ENCODE measurements around the gene MARS1.

DNA sequence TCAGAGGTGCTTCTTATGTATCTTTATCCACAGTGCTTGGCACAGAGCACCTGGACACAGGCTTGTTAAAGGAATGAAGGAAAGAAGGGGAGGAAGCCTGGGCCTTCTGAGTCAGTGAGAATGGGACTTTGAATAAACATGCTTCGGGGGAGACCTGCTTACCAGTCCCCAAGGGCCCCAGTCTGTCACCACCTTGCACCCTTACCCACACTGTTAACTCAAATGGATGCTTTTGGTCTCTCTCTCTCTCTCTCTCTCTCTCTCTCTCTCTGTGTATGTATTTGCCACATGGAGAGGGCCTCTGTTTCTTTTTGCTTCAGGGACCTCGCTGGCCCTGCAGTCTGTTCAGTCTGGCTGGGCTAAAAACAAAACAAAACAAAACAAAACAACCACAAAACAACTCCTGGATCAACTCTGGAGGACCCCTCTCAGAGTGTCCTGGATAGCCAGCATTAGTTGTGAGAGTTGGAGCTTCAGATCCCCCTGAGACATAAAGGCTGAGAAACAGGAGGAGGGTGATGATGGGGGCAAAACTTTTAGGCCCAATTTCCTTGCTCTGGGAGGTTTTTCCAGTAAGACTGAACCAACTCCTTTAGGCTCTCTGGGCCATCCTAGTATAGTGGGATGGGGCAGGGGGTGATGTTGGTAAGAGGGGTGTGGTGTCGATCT lies 63.9 kb downstream of the MARS1 start:
- TF ChIP-seq POLR2A (IDR thresholded peaks at IDR 0.05) (no peak), EP300 (IDR thresholded peaks at IDR 0.05) (no peak)
- TF ChIP-seq, protein P1, sequence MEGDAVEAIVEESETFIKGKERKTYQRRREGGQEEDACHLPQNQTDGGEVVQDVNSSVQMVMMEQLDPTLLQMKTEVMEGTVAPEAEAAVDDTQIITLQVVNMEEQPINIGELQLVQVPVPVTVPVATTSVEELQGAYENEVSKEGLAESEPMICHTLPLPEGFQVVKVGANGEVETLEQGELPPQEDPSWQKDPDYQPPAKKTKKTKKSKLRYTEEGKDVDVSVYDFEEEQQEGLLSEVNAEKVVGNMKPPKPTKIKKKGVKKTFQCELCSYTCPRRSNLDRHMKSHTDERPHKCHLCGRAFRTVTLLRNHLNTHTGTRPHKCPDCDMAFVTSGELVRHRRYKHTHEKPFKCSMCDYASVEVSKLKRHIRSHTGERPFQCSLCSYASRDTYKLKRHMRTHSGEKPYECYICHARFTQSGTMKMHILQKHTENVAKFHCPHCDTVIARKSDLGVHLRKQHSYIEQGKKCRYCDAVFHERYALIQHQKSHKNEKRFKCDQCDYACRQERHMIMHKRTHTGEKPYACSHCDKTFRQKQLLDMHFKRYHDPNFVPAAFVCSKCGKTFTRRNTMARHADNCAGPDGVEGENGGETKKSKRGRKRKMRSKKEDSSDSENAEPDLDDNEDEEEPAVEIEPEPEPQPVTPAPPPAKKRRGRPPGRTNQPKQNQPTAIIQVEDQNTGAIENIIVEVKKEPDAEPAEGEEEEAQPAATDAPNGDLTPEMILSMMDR (IDR thresholded peaks at IDR 0.05): no peak

Measured in stomach (tissue), 4 donors.